ENCODE measurements around the gene RBM38.

DNA sequence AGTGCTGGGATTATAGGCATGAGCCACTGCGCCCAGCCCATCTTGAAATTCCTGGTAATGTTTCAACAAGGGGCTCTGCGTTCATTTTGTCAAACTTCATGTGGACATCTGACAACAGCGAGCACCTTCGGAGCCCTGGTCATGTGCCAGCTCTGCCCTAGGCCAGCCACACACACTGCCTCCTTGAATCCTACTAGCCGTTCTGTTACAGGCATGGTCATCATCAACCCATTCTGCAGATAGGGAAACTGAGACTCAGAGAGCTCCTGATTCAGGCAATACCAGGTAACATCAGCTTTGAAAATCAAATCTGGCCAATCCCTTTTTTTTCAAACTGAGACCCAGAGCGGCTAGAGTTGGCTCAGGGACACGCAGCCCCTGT, 41.3 kb downstream of the RBM38 start:
- no peak for TF ChIP-seq POLR2A (IDR thresholded peaks at IDR 0.05)
- TF ChIP-seq, protein P1, sequence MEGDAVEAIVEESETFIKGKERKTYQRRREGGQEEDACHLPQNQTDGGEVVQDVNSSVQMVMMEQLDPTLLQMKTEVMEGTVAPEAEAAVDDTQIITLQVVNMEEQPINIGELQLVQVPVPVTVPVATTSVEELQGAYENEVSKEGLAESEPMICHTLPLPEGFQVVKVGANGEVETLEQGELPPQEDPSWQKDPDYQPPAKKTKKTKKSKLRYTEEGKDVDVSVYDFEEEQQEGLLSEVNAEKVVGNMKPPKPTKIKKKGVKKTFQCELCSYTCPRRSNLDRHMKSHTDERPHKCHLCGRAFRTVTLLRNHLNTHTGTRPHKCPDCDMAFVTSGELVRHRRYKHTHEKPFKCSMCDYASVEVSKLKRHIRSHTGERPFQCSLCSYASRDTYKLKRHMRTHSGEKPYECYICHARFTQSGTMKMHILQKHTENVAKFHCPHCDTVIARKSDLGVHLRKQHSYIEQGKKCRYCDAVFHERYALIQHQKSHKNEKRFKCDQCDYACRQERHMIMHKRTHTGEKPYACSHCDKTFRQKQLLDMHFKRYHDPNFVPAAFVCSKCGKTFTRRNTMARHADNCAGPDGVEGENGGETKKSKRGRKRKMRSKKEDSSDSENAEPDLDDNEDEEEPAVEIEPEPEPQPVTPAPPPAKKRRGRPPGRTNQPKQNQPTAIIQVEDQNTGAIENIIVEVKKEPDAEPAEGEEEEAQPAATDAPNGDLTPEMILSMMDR (IDR thresholded peaks at IDR 0.05), result no peak

All from testis (tissue), 2 donors.